ENCODE measurements around the gene EHBP1L1. TPM values are rescaled to one million over a fixed set of nuclear protein-coding genes. Genes with fewer than 3 reads are reported as not detected.

EHBP1L1 gene
- polyA plus RNA-seq, 3 donors: 29.6 to 507 (median 42.6) TPM

DNA sequence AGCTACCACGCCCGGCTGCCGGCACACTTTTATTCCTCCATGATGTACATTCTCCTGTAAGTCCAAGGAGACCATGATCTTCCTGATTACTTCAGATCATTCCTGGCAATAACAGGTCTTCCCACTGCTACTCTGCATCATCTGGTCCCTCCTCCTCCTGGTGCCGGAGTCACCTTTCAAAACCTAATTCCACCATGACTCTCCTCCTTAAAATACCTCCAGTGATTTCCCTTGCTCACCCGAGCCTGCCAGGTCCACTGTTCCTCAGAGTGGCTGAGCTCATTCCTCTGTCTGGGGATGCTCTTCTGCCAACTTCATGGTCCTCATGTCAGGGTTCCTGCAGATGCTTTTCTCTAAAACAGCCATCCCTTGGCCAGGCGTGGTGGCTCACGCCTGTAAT, 13.8 kb upstream of the EHBP1L1 start:
- Histone ChIP-seq H4K20me1 (ENCODE audit: insufficient read depth, low read length) (peaks cover 4% of the 10 kb centered on the region), H3K9ac (ENCODE audit: insufficient read depth, low read length, poor library complexity, severe bottlenecking) (no peak overlapping the region), H3K27ac (ENCODE audit: low read depth in 1 of 2, low read length in 2 of 2) (no peak overlapping the region), H3K36me3 (replicated peaks in 1 of 2; ENCODE audit: control insufficient read depth in 1 of 2, insufficient read depth in 2 of 2, low read length in 2 of 2) (peaks cover 0 to 3% of the 10 kb centered on the region in 2 donors), H3K4me2 (replicated peaks; ENCODE audit: extremely low read depth, low read length, poor library complexity, severe bottlenecking) (no peak overlapping the region), H3K9me3 (replicated peaks in 1 of 2; ENCODE audit: control insufficient read depth in 1 of 2, insufficient read depth in 1 of 2, low read length in 2 of 2) (no peaks in the 10 kb centered on the region), H3K4me1 (ENCODE audit: control insufficient read depth in 1 of 2, insufficient read depth in 2 of 2, low read length in 2 of 2) (peaks cover 22 to 42% of the 10 kb centered on the region in 2 donors), H3K27me3 (ENCODE audit: control insufficient read depth in 2 of 2, insufficient read depth in 2 of 2, low read length in 2 of 2) (peaks cover 0 to 28% of the 10 kb centered on the region in 2 donors), H3K4me3 (replicated peaks in 1 of 3; ENCODE audit: low read depth in 2 of 3, low read length in 3 of 3) (no peak overlapping the region), H3K79me2 (ENCODE audit: insufficient read depth, low read length) (peaks cover 1% of the 10 kb centered on the region), H2AFZ (ENCODE audit: insufficient read depth, low read depth, low read length, poor library complexity, severe bottlenecking) (no peak overlapping the region)
- intact Hi-C loops (cut with micrococcal nuclease): no loop called here
- no peak for TF ChIP-seq CTCF (IDR thresholded peaks at IDR 0.05)
- Mint-ChIP-seq H3K9me3 (peaks cover 0 to 2% (median 0%) of the 10 kb centered on the region in 7 donors), H3K4me3 (no peak overlapping the region), H3K36me3 (peaks cover 3 to 6% of the 10 kb centered on the region in 2 donors), H3K27me3 (ENCODE audit: low read depth in 3 of 3) (peaks cover 11 to 34% (median 24%) of the 10 kb centered on the region in 3 donors), H3K4me1 (peaks cover 39% of the 10 kb centered on the region), H3K27ac (no peak overlapping the region)
- 100% methylated on average over 5 of the region's 7 CpGs for WGBS (ENCODE audit: insufficient coverage)
- DNase-seq: no peak

DNA sequence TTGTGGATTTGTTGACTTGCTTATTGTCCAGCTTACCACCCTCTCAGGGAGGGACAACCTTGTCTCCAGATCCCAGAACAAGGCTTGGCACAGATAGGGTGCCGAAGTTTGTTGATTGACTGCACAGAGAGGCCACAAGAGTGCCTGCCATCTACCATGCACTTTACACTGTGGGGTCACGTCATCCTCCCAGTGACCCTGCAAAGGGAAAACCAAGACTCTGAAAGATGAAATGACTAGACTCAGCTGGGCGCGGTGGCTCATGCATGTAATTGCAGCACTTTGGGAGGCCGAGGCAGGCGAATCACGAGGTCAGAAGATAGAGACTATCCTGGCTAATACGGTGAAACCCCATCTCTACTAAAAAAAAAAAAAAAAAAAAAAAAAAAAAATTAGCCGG, 13.1 kb upstream of the EHBP1L1 start:
- H3K36me3 ChIP-seq (replicated peaks in 1 of 2; ENCODE audit: control insufficient read depth in 1 of 2, insufficient read depth in 2 of 2, low read length in 2 of 2): peaks cover 0 to 3% of the 10 kb centered on the region in 2 donors
- H2AFZ ChIP-seq (ENCODE audit: insufficient read depth, low read depth, low read length, poor library complexity, severe bottlenecking): no peak overlapping the region
- H3K4me2 ChIP-seq (replicated peaks; ENCODE audit: extremely low read depth, low read length, poor library complexity, severe bottlenecking): no peak overlapping the region
- Mint-ChIP-seq H3K4me3 (no peak overlapping the region), H3K9me3 (peaks cover 0 to 1% (median 0%) of the 10 kb centered on the region in 7 donors), H3K36me3 (peaks cover 3 to 4% of the 10 kb centered on the region in 2 donors), H3K27ac (no peak overlapping the region), H3K27me3 (ENCODE audit: low read depth in 3 of 3) (peaks cover 6 to 29% (median 18%) of the 10 kb centered on the region in 3 donors), H3K4me1 (peaks cover 34% of the 10 kb centered on the region)
- H3K4me3 ChIP-seq (replicated peaks in 1 of 3; ENCODE audit: low read depth in 2 of 3, low read length in 3 of 3): no peak overlapping the region
- no peak overlapping the region for H3K9ac ChIP-seq (ENCODE audit: insufficient read depth, low read length, poor library complexity, severe bottlenecking)
- peaks cover 8% of the 10 kb centered on the region for H3K79me2 ChIP-seq (ENCODE audit: insufficient read depth, low read length)
- peaks cover 22 to 34% of the 10 kb centered on the region in 2 donors for H3K4me1 ChIP-seq (ENCODE audit: control insufficient read depth in 1 of 2, insufficient read depth in 2 of 2, low read length in 2 of 2)
- no peak for TF ChIP-seq CTCF (IDR thresholded peaks at IDR 0.05)
- peaks cover 0 to 22% of the 10 kb centered on the region in 2 donors for H3K27me3 ChIP-seq (ENCODE audit: control insufficient read depth in 2 of 2, insufficient read depth in 2 of 2, low read length in 2 of 2)
- peaks cover 6% of the 10 kb centered on the region for H4K20me1 ChIP-seq (ENCODE audit: insufficient read depth, low read length)
- H3K27ac ChIP-seq (ENCODE audit: low read depth in 1 of 2, low read length in 2 of 2): no peak overlapping the region
- intact Hi-C loops (cut with micrococcal nuclease): no loop called here
- WGBS (ENCODE audit: insufficient coverage): 100% methylated on average over 2 of the region's 9 CpGs
- DNase-seq: no peak
- H3K9me3 ChIP-seq (replicated peaks in 1 of 2; ENCODE audit: control insufficient read depth in 1 of 2, insufficient read depth in 1 of 2, low read length in 2 of 2): no peaks in the 10 kb centered on the region
